Measurements from ENCODE around the gene COL8A2. TPM values are rescaled to one million over a fixed set of nuclear protein-coding genes. Genes with fewer than 3 reads are reported as not detected.

The COL8A2 gene
- total RNA-seq, 4 donors from 2014 or later: 0.83 to 1.3 (median 1.1) TPM

- no peaks in the 10 kb centered on the region for H3K27me3 ChIP-seq
- H3K36me3 ChIP-seq: no peaks in the 10 kb centered on the region
- no peak for DNase-seq
- H3K9me3 ChIP-seq: no peaks in the 10 kb centered on the region
- peaks cover 0 to 11% (median 3%) of the 10 kb centered on the region in 4 donors for H3K4me1 ChIP-seq
- H3K4me3 ChIP-seq: no peak overlapping the region
- H3K27ac ChIP-seq: no peak overlapping the region
- TF ChIP-seq POLR2A (IDR thresholded peaks at IDR 0.05) (no peak), CTCF (IDR thresholded peaks at IDR 0.05) (no peak)
These were observed 43.0 kb downstream of the COL8A2 start for GRCh38 chr1:36081926-36082485.

GRCh38 chr1:36080801-36081200 is 44.2 kb downstream of the COL8A2 start:
- no peaks in the 10 kb centered on the region for H3K9me3 ChIP-seq
- no peak for DNase-seq
- H3K4me1 ChIP-seq: peaks cover 0 to 11% (median 3%) of the 10 kb centered on the region in 4 donors
- no peak overlapping the region for H3K27ac ChIP-seq
- no peak overlapping the region for H3K4me3 ChIP-seq
- TF ChIP-seq POLR2A (IDR thresholded peaks at IDR 0.05) (no peak), CTCF (IDR thresholded peaks at IDR 0.05) (no peak)
- no peaks in the 10 kb centered on the region for H3K27me3 ChIP-seq
- no peaks in the 10 kb centered on the region for H3K36me3 ChIP-seq

DNA sequence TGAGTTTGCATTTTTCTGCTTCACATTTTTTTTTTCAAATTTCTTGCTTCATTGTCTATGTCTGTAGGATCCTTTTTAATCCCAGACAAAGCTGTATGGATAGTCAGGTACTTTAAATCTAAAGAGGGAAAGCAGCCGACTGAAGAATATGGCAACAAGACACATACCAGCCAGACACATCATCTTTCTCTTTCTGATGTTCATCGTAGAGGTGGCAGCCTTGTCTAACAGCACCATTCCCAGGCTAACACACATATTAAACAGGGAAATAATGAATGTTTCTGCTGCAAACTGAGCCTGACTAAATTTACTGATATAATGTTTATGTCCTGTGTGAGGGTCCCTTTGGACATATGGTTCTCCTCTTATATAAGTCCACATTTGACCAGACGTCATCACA is 44.8 kb downstream of the COL8A2 start:
- no peak for DNase-seq
- Histone ChIP-seq H3K4me1 (peaks cover 0 to 11% (median 3%) of the 10 kb centered on the region in 4 donors), H3K27ac (no peak overlapping the region), H3K27me3 (no peaks in the 10 kb centered on the region), H3K36me3 (no peaks in the 10 kb centered on the region), H3K9me3 (no peaks in the 10 kb centered on the region), H3K4me3 (no peak overlapping the region)
- TF ChIP-seq POLR2A (IDR thresholded peaks at IDR 0.05) (no peak), CTCF (IDR thresholded peaks at IDR 0.05) (no peak)

GRCh38 chr1:36076979-36077573 is 47.9 kb downstream of the COL8A2 start:
- no peaks in the 10 kb centered on the region for H3K36me3 ChIP-seq
- no peaks in the 10 kb centered on the region for H3K9me3 ChIP-seq
- H3K27me3 ChIP-seq: no peaks in the 10 kb centered on the region
- H3K4me1 ChIP-seq: no peaks in the 10 kb centered on the region
- H3K27ac ChIP-seq: no peak overlapping the region
- H3K4me3 ChIP-seq: no peak overlapping the region
- no peak for DNase-seq
- TF ChIP-seq POLR2A (IDR thresholded peaks at IDR 0.05): no peak
- no peak for TF ChIP-seq CTCF (IDR thresholded peaks at IDR 0.05)

GRCh38 chr1:36070349-36070748 is 54.7 kb downstream of the COL8A2 start:
- DNase-seq: no peak

More at GRCh38 chr1:36070349-36070748, 54.7 kb downstream of the COL8A2 start:
- no peak overlapping the region for H3K27ac ChIP-seq
- TF ChIP-seq CTCF (IDR thresholded peaks at IDR 0.05) (no peak), POLR2A (IDR thresholded peaks at IDR 0.05) (no peak)
- H3K4me1 ChIP-seq: no peaks in the 10 kb centered on the region
- H3K9me3 ChIP-seq: no peaks in the 10 kb centered on the region
- H3K4me3 ChIP-seq: no peak overlapping the region
- H3K27me3 ChIP-seq: no peaks in the 10 kb centered on the region
- H3K36me3 ChIP-seq: no peaks in the 10 kb centered on the region
